Sigmoid colon (tissue), 7 donors: Measurements from ENCODE around the gene ADA. TPM values are rescaled to one million over a fixed set of nuclear protein-coding genes. Genes with fewer than 3 reads are reported as not detected.

Experiments
- DNase-seq: peaks from one replicate; pipeline ENCODE4 v3.0.0-alpha.2; 2019
- H3K27ac ChIP-seq, 4 donors: fragments of 200-600 bp; sonication (generic); one replicate each; pipeline ENCODE4 v1.5.1; 2016 to 2019; ENCODE audit warnings: mild to moderate bottlenecking in 1 of 4
- H3K27me3 ChIP-seq, 3 donors: fragments of 200-600 bp; sonication (generic); one replicate each; pipeline ENCODE4 v1.5.1; 2019; ENCODE audit warnings: mild to moderate bottlenecking in 1 of 3
- H3K36me3 ChIP-seq, 4 donors: fragments of 200-600 bp; sonication (generic); one replicate each; pipeline ENCODE4 v1.5.1; 2016 to 2019
- H3K4me1 ChIP-seq, 4 donors: fragments of 200-600 bp; sonication (generic); one replicate each; pipeline ENCODE4 v1.5.1; 2017 to 2019
- H3K4me3 ChIP-seq, 4 donors: fragments of 200-600 bp; sonication (generic); one replicate each; pipeline ENCODE4 v1.5.1; 2017 to 2019; ENCODE audit warnings: mild to moderate bottlenecking in 2 of 4, moderate library complexity in 1 of 4
- H3K9me3 ChIP-seq, 4 donors: fragments of 200-600 bp in 3 of 4; sonication (generic) in 3 of 4; one replicate each; pipeline versions ENCODE4 v1.5.1 to v1.6.1; 2013 to 2019
- CTCF ChIP-seq, 4 experiments: fragments of 450-650 bp in 3 of 4; fragments of 200-600 bp in 1 of 4; IDR thresholded peaks; one replicate each; pipeline ENCODE4 v1.5.1; 2016 to 2019; ENCODE audit warnings: antibody characterized with exemption in 4 of 4, mild to moderate bottlenecking in 3 of 4, moderate library complexity in 2 of 4
- EP300 ChIP-seq, 4 donors: sonication (generic); formaldehyde crosslinking; IDR thresholded peaks; one replicate each; pipeline ENCODE4 v1.6.1; 2017; ENCODE audit warnings: antibody characterized with exemption in 4 of 4
- POLR2A ChIP-seq, 2 donors: fragments of 450-650 bp; IDR thresholded peaks; one replicate each; pipeline ENCODE4 v1.6.1; 2016; ENCODE audit warnings: antibody characterized with exemption in 2 of 2, mild to moderate bottlenecking in 2 of 2, moderate library complexity in 2 of 2
- POLR2AphosphoS5 ChIP-seq, 4 donors: sonication (generic); formaldehyde crosslinking; IDR thresholded peaks; one replicate each; pipeline ENCODE4 v1.6.1; 2017; ENCODE audit warnings: antibody characterized with exemption in 4 of 4
- WGBS, 2 donors: extraction: QIAGEN DNeasy Blood & Tissue Kit; methylation state at CpG; one replicate each; pipeline ENCODE4 v1.1.7; 2013; 5-methylcytosine and 5-hydroxymethylcytosine counted together
- intact Hi-C: fragments of 100-400 bp; cut with DNase I; formaldehyde crosslinking; loops from one replicate; pipeline ENCODE4 v1.15.1; 2023
- polyA plus RNA-seq, 3 donors: library from polyadenylated mRNA; stranded (reverse); fragments of 200-250 nt; gene quantifications; one replicate each; pipeline ENCODE4 v1.2.3, GENCODE V29; 2013
- total RNA-seq, 4 donors: library from RNA; depleted of rRNA; stranded (reverse); fragments of >200 nt; gene quantifications; one replicate each; pipeline ENCODE4 v1.1.0, GENCODE V29; 2016
- donor health status: healthy with polysubstance abuse.
- donor health status: Bipolar disorder and iron deficiency.
- donor health status: healthy.

Gene ADA
- total and polyA plus RNA-seq, 7 donors, result 2.5 to 17.1 (median 11.1) TPM

- H3K9me3 ChIP-seq, result no peaks in the 10 kb centered on the region
- H3K27ac ChIP-seq, result peak overlapping the region; percentile 81 to 91 (median 88)
- no peaks in the 10 kb centered on the region for H3K36me3 ChIP-seq
- intact Hi-C loops, result loop anchor here (5.0 to 10.0 kb wide), 2 partner anchors 39 to 437 kb away; partner anchors contain the start of gene OSER1
- H3K4me3 ChIP-seq, result peak overlapping the region; percentile 76 to 92 (median 78)
- DNase-seq, result no peak
- H3K4me1 ChIP-seq, result peaks cover 2 to 28% (median 19%) of the 10 kb centered on the region in 4 donors
- TF ChIP-seq CTCF (IDR thresholded peaks at IDR 0.05) (no peak), EP300 (IDR thresholded peaks at IDR 0.05) (no peak), POLR2AphosphoS5 (IDR thresholded peaks at IDR 0.05) (no peak), POLR2A (IDR thresholded peaks at IDR 0.05) (no peak)
- no peaks in the 10 kb centered on the region for H3K27me3 ChIP-seq
- 0 to 1% methylated on average over 33 of the region's 33 CpGs for WGBS, 2 donors
Observed at GRCh38 chr20:44651434-44651683, 140 bp downstream of the ADA start.

- no peak for DNase-seq
- Histone ChIP-seq H3K4me1 (peaks cover 2 to 32% (median 21%) of the 10 kb centered on the region in 4 donors), H3K27me3 (no peaks in the 10 kb centered on the region), H3K4me3 (peak overlapping the region; percentile 76 to 92 (median 78)), H3K9me3 (no peaks in the 10 kb centered on the region), H3K27ac (peak overlapping the region; percentile 81 to 91 (median 88)), H3K36me3 (no peaks in the 10 kb centered on the region)
- TF ChIP-seq CTCF (IDR thresholded peaks at IDR 0.05) (no peak), POLR2A (IDR thresholded peaks at IDR 0.05) (no peak), POLR2AphosphoS5 (IDR thresholded peaks at IDR 0.05) (no peak), EP300 (IDR thresholded peaks at IDR 0.05) (no peak)
- 28 to 32% methylated on average over 24 of the region's 24 CpGs for WGBS, 2 donors
- intact Hi-C loops, result loop anchor here (5.0 to 10.0 kb wide), 2 partner anchors 39 to 436 kb away; partner anchors contain the start of gene OSER1
Observed at GRCh38 chr20:44650771-44651433, 597 bp downstream of the ADA start.

- Histone ChIP-seq H3K4me1 (peaks cover 2 to 34% (median 23%) of the 10 kb centered on the region in 4 donors), H3K36me3 (no peaks in the 10 kb centered on the region), H3K27me3 (no peaks in the 10 kb centered on the region), H3K4me3 (peak overlapping the region in 1 of 4 donors; percentile 81), H3K9me3 (no peaks in the 10 kb centered on the region), H3K27ac (no peak overlapping the region)
- DNase-seq, result no peak
- 74 to 87% methylated on average over 6 of the region's 6 CpGs for WGBS, 2 donors
- intact Hi-C loops, result loop anchor here (5.0 to 10.0 kb wide), 2 partner anchors 38 to 435 kb away; partner anchors contain the start of gene OSER1
- TF ChIP-seq EP300 (IDR thresholded peaks at IDR 0.05) (no peak), CTCF (IDR thresholded peaks at IDR 0.05) (no peak), POLR2AphosphoS5 (IDR thresholded peaks at IDR 0.05) (no peak), POLR2A (IDR thresholded peaks at IDR 0.05) (no peak)
Observed at GRCh38 chr20:44649976-44650375, 1.5 kb downstream of the ADA start.

GRCh38 chr20:44649126-44649525 lies 2.4 kb downstream of the ADA start:
- Histone ChIP-seq H3K4me1 (peaks cover 2 to 40% (median 25%) of the 10 kb centered on the region in 4 donors), H3K27me3 (no peaks in the 10 kb centered on the region), H3K36me3 (no peaks in the 10 kb centered on the region), H3K4me3 (no peak overlapping the region), H3K27ac (no peak overlapping the region), H3K9me3 (no peaks in the 10 kb centered on the region)
- intact Hi-C loops, result no loop called here
- no peak for DNase-seq
- WGBS, 2 donors, result 77 to 79% methylated on average over 3 of the region's 3 CpGs
- TF ChIP-seq POLR2A (IDR thresholded peaks at IDR 0.05) (no peak), CTCF (IDR thresholded peaks at IDR 0.05) (no peak), POLR2AphosphoS5 (IDR thresholded peaks at IDR 0.05) (no peak), EP300 (IDR thresholded peaks at IDR 0.05) (no peak)
